HepG2 (cell line): ENCODE data around the gene MYO15A. TPM values are rescaled to one million over a fixed set of nuclear protein-coding genes. Genes with fewer than 3 reads are reported as not detected.

ENCODE experiments used
- ATAC-seq: fragments of 200-7000 bp; cut with Tn5 transposase; 3 replicates; pipeline ENCODE4 v1.9.1; 2020; ENCODE audit warnings: mild to moderate bottlenecking, moderate library complexity
- BruUV-seq: library from RNA; stranded (reverse); fragments of 400-500 nt; replicated peaks from 2 replicates; lab custom pipeline; 2021; lab: Mats Ljungman, UMichigan
- CTCF ChIA-PET: fragments of 300-600 bp; formaldehyde crosslinking; extraction: SDS; loops from one replicate; lab custom pipeline; 2021; ENCODE audit warnings: low total read pairs, inconsistent platforms, low intra/inter-chr PET ratio; lab: Yijun Ruan, JAX
- POLR2A ChIA-PET: fragments of 350-600 bp; sonication (Branson Sonifier 250); formaldehyde crosslinking; loops from one replicate; lab custom pipeline; 2020; ENCODE audit warnings: antibody characterized with exemption, inconsistent platforms; lab: Yijun Ruan, JAX
- DNase-seq: peaks from one replicate; pipeline ENCODE4 v3.0.0-alpha.2; 2015; ENCODE audit warnings: low spot score
- FAIRE-seq: peaks from 3 replicates; lab custom pipeline; 2011; peaks lifted over from hg19 to GRCh38; lab: Jason Lieb, UNC
- H2AFZ ChIP-seq: one replicate; pipeline ENCODE4 v1.6.1; 2011; ENCODE audit warnings: low read length, inconsistent platforms
- H3K27ac ChIP-seq: fragments of 300-600 bp; 3 replicates; pipeline ENCODE4 v1.8.0; 2011; ENCODE audit warnings: mixed run types, mild to moderate bottlenecking, mixed read lengths, low read length, inconsistent platforms; ENCODE audit not compliant: insufficient read depth; ENCODE audit errors: extremely low read length
- H3K27me3 ChIP-seq, 2 experiments: fragments of 200-600 bp in 1 of 2; 2 replicates in 1 of 2; 3 replicates in 1 of 2; pipeline versions ENCODE4 v1.6.0 to v1.8.0; 2011; ENCODE audit warnings: low read length in 2 of 2, mild to moderate bottlenecking in 2 of 2, moderate library complexity in 2 of 2, inconsistent platforms in 1 of 2; ENCODE audit not compliant: insufficient read depth in 2 of 2, control insufficient read depth in 1 of 2
- H3K36me3 ChIP-seq, 2 experiments: fragments of 200-600 bp in 1 of 2; replicated peaks in 1 of 2; 2 replicates in 1 of 2; 3 replicates in 1 of 2; pipeline versions ENCODE4 v1.5.1 to v1.8.0; 2011; ENCODE audit warnings: low read length in 2 of 2, inconsistent platforms in 1 of 2; ENCODE audit not compliant: insufficient read depth in 2 of 2, control insufficient read depth in 1 of 2
- H3K4me1 ChIP-seq: 2 replicates; pipeline ENCODE4 v1.5.1; 2012; ENCODE audit warnings: low read length, inconsistent platforms; ENCODE audit not compliant: insufficient read depth
- H3K4me2 ChIP-seq: 2 replicates; pipeline ENCODE4 v1.6.0; 2011; ENCODE audit warnings: low read depth, low read length, inconsistent platforms
- H3K4me3 ChIP-seq, 3 experiments: fragments of 200-600 bp in 1 of 3; sonication (generic), shearing (Covaris generic) in 1 of 3; replicated peaks in 1 of 3; 2 replicates each; pipeline ENCODE4 v1.5.1; 2011 to 2016; ENCODE audit warnings: low read length in 3 of 3, inconsistent platforms in 2 of 3, low read depth in 2 of 3, mild to moderate bottlenecking in 2 of 3, control low read depth in 1 of 3, mixed read lengths in 1 of 3; ENCODE audit not compliant: insufficient read depth in 1 of 3
- H3K79me2 ChIP-seq: one replicate; pipeline ENCODE4 v1.6.1; 2011; ENCODE audit warnings: low read length, inconsistent platforms; ENCODE audit not compliant: insufficient read depth
- H3K9ac ChIP-seq: 2 replicates; pipeline ENCODE4 v1.6.0; 2011; ENCODE audit warnings: mild to moderate bottlenecking, low read depth, low read length, inconsistent platforms; ENCODE audit not compliant: insufficient read depth
- H3K9me3 ChIP-seq: 2 replicates; pipeline ENCODE4 v1.5.1; 2012; ENCODE audit warnings: mild to moderate bottlenecking, low read length
- H4K20me1 ChIP-seq: 2 replicates; pipeline ENCODE4 v1.6.0; 2011; ENCODE audit warnings: inconsistent platforms, mild to moderate bottlenecking, low read length, moderate library complexity; ENCODE audit not compliant: insufficient read depth
- ARID4A ChIP-seq: sonication (generic); formaldehyde crosslinking; IDR thresholded peaks from 2 replicates; pipeline ENCODE4 v1.5.0; 2020; ENCODE audit warnings: mild to moderate bottlenecking, missing genetic modification reagents, borderline replicate concordance
- CHD4 ChIP-seq: fragments of 200-600 bp; sonication (generic); IDR thresholded peaks from 2 replicates; pipeline ENCODE4 v1.7.0; 2017; ENCODE audit warnings: mild to moderate bottlenecking, low read length, borderline replicate concordance
- FOSL1 ChIP-seq: sonication (generic); formaldehyde crosslinking; IDR thresholded peaks from 2 replicates; pipeline ENCODE4 v1.9.0; 2021; ENCODE audit warnings: missing genetic modification reagents, borderline replicate concordance
- FOSL2 ChIP-seq: sonication (generic); formaldehyde crosslinking; IDR thresholded peaks from 2 replicates; pipeline ENCODE4 v1.4.0; 2020; ENCODE audit warnings: missing genetic modification reagents
- HNRNPH1 ChIP-seq: fragments of 200-400 bp; formaldehyde crosslinking; optimal IDR thresholded peaks from 2 replicates; pipeline ENCODE3; 2017; ENCODE audit warnings: mild to moderate bottlenecking, low read depth, low read length
- JUND ChIP-seq: sonication (generic); formaldehyde crosslinking; IDR thresholded peaks from 2 replicates; pipeline ENCODE4 v1.8.0; 2022; ENCODE audit warnings: mild to moderate bottlenecking, missing genetic modification reagents
- PAWR ChIP-seq: sonication (generic); formaldehyde crosslinking; IDR thresholded peaks from 2 replicates; pipeline ENCODE4 v1.4.0; 2020; ENCODE audit warnings: missing genetic modification reagents, mild to moderate bottlenecking, borderline replicate concordance
- RXRB ChIP-seq: IDR thresholded peaks from 2 replicates; pipeline ENCODE4 v1.6.1; 2016; ENCODE audit warnings: borderline replicate concordance, missing genetic modification reagents, missing compliant biosample characterization
- SOX13 ChIP-seq, 3 experiments: fragments of 450-650 bp in 1 of 3; sonication (generic) in 1 of 3; formaldehyde crosslinking in 1 of 3; IDR thresholded peaks in 2 of 3; conservative IDR thresholded peaks in 1 of 3; 2 replicates each; pipeline versions ENCODE4 v1.5.0 to v1.6.1; 2016 to 2020; ENCODE audit warnings: antibody characterized with exemption in 1 of 3, mild to moderate bottlenecking in 1 of 3, missing compliant biosample characterization in 1 of 3, missing genetic modification reagents in 1 of 3, moderate library complexity in 1 of 3
- SRSF9 ChIP-seq: fragments of 200-400 bp; formaldehyde crosslinking; IDR thresholded peaks from 2 replicates; pipeline ENCODE4 v1.6.1; 2018; ENCODE audit warnings: borderline replicate concordance, mild to moderate bottlenecking, low read depth, low read length; ENCODE audit not compliant: insufficient read depth, poor library complexity, severe bottlenecking
- TBX3 ChIP-seq: fragments of 450-650 bp; IDR thresholded peaks from 2 replicates; pipeline ENCODE4 v1.6.1; 2017; ENCODE audit warnings: antibody characterized with exemption, mild to moderate bottlenecking, inconsistent platforms, borderline replicate concordance
- ZNF687 ChIP-seq: sonication (generic); formaldehyde crosslinking; IDR thresholded peaks from 2 replicates; pipeline ENCODE4 v1.5.1; 2020; ENCODE audit warnings: mild to moderate bottlenecking, missing genetic modification reagents, moderate library complexity
- ZSCAN31 ChIP-seq: sonication (generic); formaldehyde crosslinking; IDR thresholded peaks from 2 replicates; pipeline ENCODE4 v1.5.0; 2020; ENCODE audit warnings: low read depth, mild to moderate bottlenecking, missing genetic modification reagents
- WGBS: methylation state at CpG from one replicate; pipeline ENCODE4 v1.1.6; 2017; ENCODE audit warnings: low lambda C conversion rate; 5-methylcytosine and 5-hydroxymethylcytosine counted together
- in situ Hi-C: cut with HindIII; loops from 2 replicates; pipeline ENCODE4 v1.10.0; 2017; ENCODE audit warnings: low pct_unique_long_range_greater_than_20kb; ENCODE audit not compliant: extremely low pct_ligation_motif_present
- intact Hi-C: fragments of 100-400 bp; cut with micrococcal nuclease; formaldehyde crosslinking; loops from one replicate; pipeline ENCODE4 v1.10.0; 2022; ENCODE audit not compliant: unreplicated experiment
- polyA plus RNA-seq, 8 experiments: library from polyadenylated mRNA; depleted of rRNA in 3 of 8; stranded (reverse) in 7 of 8; unstranded in 1 of 8; fragments of >200 nt; fragmentation: Illumina TruSeq in 4 of 8; extraction: Trizol in 4 of 8; gene quantifications; 2 replicates each; pipeline versions ENCODE4 v1.2.1 to v1.2.3, GENCODE V29; 2011 to 2016; ENCODE audit warnings: low read depth in 4 of 8, missing spikeins in 1 of 8, mixed read lengths in 1 of 8; ENCODE audit not compliant: insufficient read depth in 1 of 8
- total RNA-seq, 5 experiments: library from RNA; depleted of rRNA; stranded (reverse); fragments of >200 nt; fragmentation: Illumina TruSeq; extraction: Trizol; gene quantifications; 2 replicates each; pipeline ENCODE4 v1.2.3, GENCODE V29; 2016; ENCODE audit warnings: low read depth in 1 of 5

Gene MYO15A
- total and polyA plus RNA-seq, 2 of the 13 experiments (the other 11 are each of a cell fraction or from before 2014, with no cell fraction given) = 0.07 to 0.20 TPM

- no peak overlapping the region; the same call in 1 of the 2 replicates for H3K4me2 ChIP-seq
- CTCF ChIA-PET = no interaction called here
- no peak overlapping the region for H2AFZ ChIP-seq
- no TSS peak for BruUV-seq
- peaks cover 30% of the 10 kb centered on the region for H3K4me1 ChIP-seq
- 36% methylated on average over 6 of the region's 7 CpGs for WGBS
- peaks cover 52% of the 10 kb centered on the region for H3K79me2 ChIP-seq
- H3K36me3 ChIP-seq = peaks cover 43 to 86% of the 10 kb centered on the region in 2 experiments
- no peaks in the 10 kb centered on the region for H3K9me3 ChIP-seq
- ATAC-seq (peak; percentile 83), FAIRE-seq (peak; percentile 49), DNase-seq (peak; percentile 60)
- peaks cover 52% of the 10 kb centered on the region for H4K20me1 ChIP-seq
- in situ Hi-C loops = no loop called here
- intact Hi-C loops = no loop called here
- no peak overlapping the region for H3K4me3 ChIP-seq
- no peaks in the 10 kb centered on the region for H3K27me3 ChIP-seq
- H3K27ac ChIP-seq = no peak overlapping the region
- H3K9ac ChIP-seq = no peak overlapping the region
- POLR2A ChIA-PET = interaction anchor here (1.0 kb wide), 2 partner anchors 12 to 20 kb away, joined by 3 to 5 read pairs; partner anchors contain the start of gene ALKBH5
- TF ChIP-seq RXRB (peak; percentile 27; the same call in 1 of the 2 replicates), TBX3 (peak; percentile 38; the same call in 1 of the 2 replicates), FOSL1 (CRISPR knock-in tag) (peak; percentile 69; the same call in 1 of the 2 replicates), FOSL2 (CRISPR knock-in tag) (peak; percentile 91), ARID4A (CRISPR knock-in tag) (no peak), SOX13 (IDR thresholded peaks at IDR 0.05) (no peak), SOX13 (CRISPR knock-in tag; conservative IDR thresholded peaks at IDR 0.05 in 1 of 2, IDR thresholded peaks at IDR 0.05 in 1 of 2) (peak in 1 of 2 experiments; percentile 49; a peak in 1 of 4 replicates), HNRNPH1 (no peak), PAWR (no peak), CHD4 (no peak), ZNF687 (CRISPR knock-in tag) (peak; percentile 52; the same call in 1 of the 2 replicates), ZSCAN31 (CRISPR knock-in tag) (no peak), SRSF9 (no peak), JUND (CRISPR knock-in tag) (peak; percentile 55; the same call in 1 of the 2 replicates)
Observed at GRCh38 chr17:18203308-18203707, 94.8 kb downstream of the MYO15A start.
